Measurements from ENCODE around the gene LIME1.
"Not testable (repeated sequence)": the region's sequence is repeated elsewhere in the genome, so short reads cannot be mapped to it uniquely, and the experiment has no call there.

The LIME1 gene

DNA sequence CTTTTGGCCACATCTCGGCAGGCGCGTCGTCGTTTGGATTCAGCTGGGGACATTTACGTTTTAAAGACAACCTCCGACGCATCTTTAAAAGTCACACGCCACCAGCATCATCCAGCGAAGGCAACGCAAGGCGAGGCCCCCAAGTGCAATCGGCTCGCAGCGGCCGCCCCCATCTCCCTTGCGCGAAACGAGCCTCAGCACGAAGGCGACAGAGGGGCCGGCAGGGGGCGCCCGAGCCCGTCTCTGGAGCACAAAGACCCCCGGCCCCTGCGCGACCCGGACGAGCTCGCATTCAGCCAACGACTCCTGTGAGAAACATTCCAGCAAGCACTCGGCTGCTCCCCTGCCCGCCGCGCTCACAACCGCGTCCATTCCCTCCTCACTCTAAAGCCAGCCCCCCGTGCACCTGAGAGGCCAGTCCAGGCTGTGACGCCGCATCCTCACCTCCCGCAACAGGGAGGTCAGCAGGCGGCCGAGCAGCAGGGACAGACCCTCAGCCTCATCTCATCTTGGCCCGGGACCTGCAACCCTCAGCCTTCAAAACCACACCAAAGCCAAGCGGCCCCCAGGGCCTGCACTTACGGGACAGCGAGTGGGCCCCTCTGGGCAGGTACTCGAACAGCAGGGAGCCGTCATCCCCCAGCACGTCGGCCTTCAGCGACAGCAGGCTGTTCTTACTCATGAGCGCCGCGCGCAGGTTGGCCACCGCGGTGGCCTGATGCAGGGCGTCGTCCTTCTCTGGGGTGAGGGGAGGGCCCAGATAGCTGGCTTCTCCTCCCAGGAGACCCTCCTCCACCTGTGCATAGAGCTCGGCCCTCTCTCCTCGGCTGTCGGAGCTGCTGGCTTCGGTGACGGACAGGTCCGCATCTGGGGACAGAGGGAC is 38.9 kb downstream of the LIME1 start:
- peak overlapping the region; percentile 43 for H2AFZ ChIP-seq (ENCODE audit: low read depth, low read length)
- H2BK120ac ChIP-seq (ENCODE audit: low read depth, low read length), result no peak overlapping the region
- peak overlapping the region; percentile 59 for H3K4me2 ChIP-seq (ENCODE audit: low read length, poor library complexity, severe bottlenecking)
- H2BK5ac ChIP-seq (ENCODE audit: low read depth, low read length, poor library complexity, severe bottlenecking), result no peak overlapping the region
- H3K4ac ChIP-seq (ENCODE audit: low read depth in 1 of 2, low read length in 2 of 2), result peak overlapping the region in 1 of 2 experiments; percentile 50
- no peak overlapping the region for H3K27ac ChIP-seq (ENCODE audit: low read length, poor library complexity, severe bottlenecking)
- peak overlapping the region in 1 of 2 experiments; percentile 83 for H3K14ac ChIP-seq (ENCODE audit: low read length in 2 of 2)
- peak overlapping the region; percentile 71 for H4K8ac ChIP-seq (ENCODE audit: low read length)
- 23% methylated on average over 67 of the region's 67 CpGs for WGBS
- H3K4me1 ChIP-seq (ENCODE audit: control insufficient read depth, insufficient read depth, low read depth, low read length), result peaks cover 25% of the 10 kb centered on the region
- H3K79me1 ChIP-seq (replicated peaks; ENCODE audit: low read length, poor library complexity, severe bottlenecking), result peaks cover 57% of the 10 kb centered on the region
- H3K23ac ChIP-seq (ENCODE audit: low read length in 2 of 2), result peak overlapping the region in 1 of 2 experiments; percentile 42
- no peaks in the 10 kb centered on the region for H3K9me3 ChIP-seq (ENCODE audit: control insufficient read depth, low read length)
- H3K4me3 ChIP-seq (ENCODE audit: insufficient read depth in 1 of 2, low read depth in 1 of 2, low read length in 2 of 2), result peak overlapping the region in 1 of 2 experiments; percentile 72
- peak overlapping the region in 1 of 2 experiments; percentile 4 for H3K18ac ChIP-seq (ENCODE audit: low read depth in 1 of 2, low read length in 2 of 2)
- H2AK5ac ChIP-seq (ENCODE audit: low read length, severe bottlenecking), result no peak overlapping the region
- H3K36me3 ChIP-seq (ENCODE audit: control insufficient read depth in 1 of 2, insufficient read depth in 2 of 2, low read depth in 1 of 2, low read length in 2 of 2), result peaks cover 0 to 26% of the 10 kb centered on the region in 2 experiments
- H3K27me3 ChIP-seq (ENCODE audit: control insufficient read depth in 1 of 2, insufficient read depth in 1 of 2, low read length in 2 of 2), result peaks cover 0 to 24% of the 10 kb centered on the region in 2 experiments
- peak overlapping the region in 1 of 2 experiments; percentile 49 for H2BK12ac ChIP-seq (ENCODE audit: low read length in 2 of 2)
- peak; percentile 45 for DNase-seq
- peak overlapping the region; percentile 51 for H3K9ac ChIP-seq (ENCODE audit: low read length)
- peak overlapping the region; percentile 73 for H4K91ac ChIP-seq (ENCODE audit: low read length)
- H2BK15ac ChIP-seq (ENCODE audit: low read depth, poor library complexity, severe bottlenecking), result no peak overlapping the region

DNA sequence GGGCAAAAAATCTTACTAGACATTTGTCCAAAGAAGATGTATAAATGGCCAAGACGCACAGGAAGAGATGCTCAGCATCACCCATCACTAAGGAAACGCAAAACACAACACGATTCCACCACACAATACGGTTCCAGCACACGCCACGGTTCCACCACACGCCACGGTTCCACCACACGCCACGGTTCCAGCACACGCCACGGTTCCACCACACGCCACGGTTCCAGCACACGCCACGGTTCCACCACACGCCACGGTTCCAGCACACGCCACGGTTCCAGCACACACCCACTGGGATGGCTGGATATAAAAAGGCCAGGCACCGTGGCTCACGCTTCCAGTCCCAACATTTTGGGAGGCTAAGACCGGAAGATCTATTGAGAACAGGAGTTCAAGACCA is 40.4 kb downstream of the LIME1 start:
- H3K36me3 ChIP-seq (ENCODE audit: control insufficient read depth in 1 of 2, insufficient read depth in 2 of 2, low read depth in 1 of 2, low read length in 2 of 2), result peaks cover 0 to 14% of the 10 kb centered on the region in 2 experiments
- H3K4me2 ChIP-seq (ENCODE audit: low read length, poor library complexity, severe bottlenecking), result not testable (repeated sequence)

DNA sequence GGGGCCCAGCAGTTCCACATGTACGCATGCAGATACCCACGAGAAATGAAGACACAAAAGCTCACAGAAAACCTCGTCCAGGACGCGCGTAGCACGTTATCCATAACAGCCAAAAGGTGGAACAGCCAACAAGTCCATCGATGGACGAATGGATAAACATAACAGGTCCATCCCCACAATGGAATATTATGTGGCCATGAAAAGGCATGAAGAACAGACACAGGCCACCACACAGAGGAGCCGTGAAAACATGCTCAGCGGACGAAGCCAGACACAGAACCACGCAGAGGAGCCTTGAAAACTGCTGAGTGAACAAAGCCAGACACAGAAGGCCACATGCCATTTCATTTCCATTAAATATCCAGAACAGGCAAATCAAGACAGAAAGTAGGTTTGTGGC is 41.1 kb downstream of the LIME1 start:
- H4K91ac ChIP-seq (ENCODE audit: low read length), result no peak overlapping the region

More for the DNA sequence above, 40.4 kb downstream of the LIME1 start:
- H2BK15ac ChIP-seq (ENCODE audit: low read depth, poor library complexity, severe bottlenecking); H3K23ac ChIP-seq (ENCODE audit: low read length in 2 of 2); H2BK5ac ChIP-seq (ENCODE audit: low read depth, low read length, poor library complexity, severe bottlenecking); H3K4ac ChIP-seq (ENCODE audit: low read depth in 1 of 2, low read length in 2 of 2); H3K9ac ChIP-seq (ENCODE audit: low read length); H3K4me3 ChIP-seq (ENCODE audit: insufficient read depth in 1 of 2, low read depth in 1 of 2, low read length in 2 of 2); H4K8ac ChIP-seq (ENCODE audit: low read length); H3K14ac ChIP-seq (ENCODE audit: low read length in 2 of 2); H4K91ac ChIP-seq (ENCODE audit: low read length); H2AFZ ChIP-seq (ENCODE audit: low read depth, low read length); H3K27ac ChIP-seq (ENCODE audit: low read length, poor library complexity, severe bottlenecking); H3K18ac ChIP-seq (ENCODE audit: low read depth in 1 of 2, low read length in 2 of 2); DNase-seq; H3K9me3 ChIP-seq (ENCODE audit: control insufficient read depth, low read length); H2BK120ac ChIP-seq (ENCODE audit: low read depth, low read length); H2AK5ac ChIP-seq (ENCODE audit: low read length, severe bottlenecking); H2BK12ac ChIP-seq (ENCODE audit: low read length in 2 of 2): not testable (repeated sequence)
- H3K4me1 ChIP-seq (ENCODE audit: control insufficient read depth, insufficient read depth, low read depth, low read length), result peaks cover 25% of the 10 kb centered on the region
- peaks cover 0 to 24% of the 10 kb centered on the region in 2 experiments for H3K27me3 ChIP-seq (ENCODE audit: control insufficient read depth in 1 of 2, insufficient read depth in 1 of 2, low read length in 2 of 2)
- H3K79me1 ChIP-seq (replicated peaks; ENCODE audit: low read length, poor library complexity, severe bottlenecking), result peaks cover 43% of the 10 kb centered on the region
- WGBS, result 97% methylated on average over 23 of the region's 23 CpGs

DNA sequence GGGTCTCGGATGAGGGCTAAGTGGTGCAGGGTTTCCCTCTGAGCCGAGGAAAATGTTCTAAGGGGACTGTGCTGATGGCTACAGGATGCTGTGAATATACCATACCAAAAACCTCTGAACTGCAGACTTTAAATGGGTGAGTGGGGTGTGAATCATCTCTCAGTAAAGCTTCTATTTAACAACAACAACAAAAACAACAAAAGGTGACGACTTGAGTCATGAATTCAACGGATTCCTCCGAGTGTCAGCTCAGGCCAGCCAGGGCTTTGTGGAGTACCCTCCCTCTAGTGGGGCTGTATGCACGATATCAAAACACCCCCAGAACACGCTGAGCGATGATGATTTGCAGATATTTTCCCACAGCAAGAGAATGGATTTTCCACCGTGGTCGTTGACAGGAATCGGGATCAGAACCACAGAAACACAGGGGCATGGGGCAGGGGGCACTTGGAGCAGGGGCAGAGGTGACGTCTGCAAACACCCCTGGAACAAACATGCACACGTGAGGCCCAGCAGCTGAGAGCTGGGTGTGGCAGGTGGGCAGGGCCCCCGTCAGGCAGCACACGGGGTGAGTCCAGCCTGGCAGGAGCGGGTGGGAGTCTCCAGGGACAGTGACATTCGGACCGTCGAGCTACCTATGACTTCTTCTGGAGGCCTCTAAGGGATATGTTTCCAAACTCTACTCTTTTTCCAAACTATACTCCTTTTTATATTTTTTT is 41.7 kb downstream of the LIME1 start:
- peak overlapping the region in 1 of 2 experiments; percentile 73 for H3K23ac ChIP-seq (ENCODE audit: low read length in 2 of 2)
- H3K4me3 ChIP-seq (ENCODE audit: insufficient read depth in 1 of 2, low read depth in 1 of 2, low read length in 2 of 2), result no peak overlapping the region
- peaks cover 0 to 20% of the 10 kb centered on the region in 2 experiments for H3K27me3 ChIP-seq (ENCODE audit: control insufficient read depth in 1 of 2, insufficient read depth in 1 of 2, low read length in 2 of 2)
- no peak overlapping the region for H2AFZ ChIP-seq (ENCODE audit: low read depth, low read length)
- no peak overlapping the region for H3K18ac ChIP-seq (ENCODE audit: low read depth in 1 of 2, low read length in 2 of 2)
- H2BK120ac ChIP-seq (ENCODE audit: low read depth, low read length), result no peak overlapping the region
- peaks cover 41% of the 10 kb centered on the region for H3K79me1 ChIP-seq (replicated peaks; ENCODE audit: low read length, poor library complexity, severe bottlenecking)
- 55% methylated on average over 15 of the region's 19 CpGs for WGBS
- no peak overlapping the region for H3K9ac ChIP-seq (ENCODE audit: low read length)
- peaks cover 22% of the 10 kb centered on the region for H3K4me1 ChIP-seq (ENCODE audit: control insufficient read depth, insufficient read depth, low read depth, low read length)
- no peak overlapping the region for H3K14ac ChIP-seq (ENCODE audit: low read length in 2 of 2)
- H3K27ac ChIP-seq (ENCODE audit: low read length, poor library complexity, severe bottlenecking), result no peak overlapping the region
- H2BK5ac ChIP-seq (ENCODE audit: low read depth, low read length, poor library complexity, severe bottlenecking), result no peak overlapping the region
- H3K4ac ChIP-seq (ENCODE audit: low read depth in 1 of 2, low read length in 2 of 2), result no peak overlapping the region
- H3K9me3 ChIP-seq (ENCODE audit: control insufficient read depth, low read length), result no peaks in the 10 kb centered on the region
- H2BK15ac ChIP-seq (ENCODE audit: low read depth, poor library complexity, severe bottlenecking), result no peak overlapping the region
- peaks cover 0 to 12% of the 10 kb centered on the region in 2 experiments for H3K36me3 ChIP-seq (ENCODE audit: control insufficient read depth in 1 of 2, insufficient read depth in 2 of 2, low read depth in 1 of 2, low read length in 2 of 2)
- H4K91ac ChIP-seq (ENCODE audit: low read length), result no peak overlapping the region
- peak; percentile 18 for DNase-seq
- H3K4me2 ChIP-seq (ENCODE audit: low read length, poor library complexity, severe bottlenecking), result no peak overlapping the region
- no peak overlapping the region for H2BK12ac ChIP-seq (ENCODE audit: low read length in 2 of 2)
- no peak overlapping the region for H2AK5ac ChIP-seq (ENCODE audit: low read length, severe bottlenecking)
- H4K8ac ChIP-seq (ENCODE audit: low read length), result no peak overlapping the region

More for the DNA sequence above, 41.1 kb downstream of the LIME1 start:
- Histone ChIP-seq H3K79me1 (replicated peaks; ENCODE audit: low read length, poor library complexity, severe bottlenecking) (peaks cover 45% of the 10 kb centered on the region), H2BK5ac (ENCODE audit: low read depth, low read length, poor library complexity, severe bottlenecking) (no peak overlapping the region), H3K14ac (ENCODE audit: low read length in 2 of 2) (no peak overlapping the region), H3K36me3 (ENCODE audit: control insufficient read depth in 1 of 2, insufficient read depth in 2 of 2, low read depth in 1 of 2, low read length in 2 of 2) (peaks cover 0 to 15% of the 10 kb centered on the region in 2 experiments), H2BK120ac (ENCODE audit: low read depth, low read length) (no peak overlapping the region), H3K9me3 (ENCODE audit: control insufficient read depth, low read length) (no peaks in the 10 kb centered on the region), H3K27ac (ENCODE audit: low read length, poor library complexity, severe bottlenecking) (no peak overlapping the region), H3K4me3 (ENCODE audit: insufficient read depth in 1 of 2, low read depth in 1 of 2, low read length in 2 of 2) (no peak overlapping the region), H2AFZ (ENCODE audit: low read depth, low read length) (no peak overlapping the region), H3K23ac (ENCODE audit: low read length in 2 of 2) (no peak overlapping the region), H3K27me3 (ENCODE audit: control insufficient read depth in 1 of 2, insufficient read depth in 1 of 2, low read length in 2 of 2) (peaks cover 0 to 24% of the 10 kb centered on the region in 2 experiments), H4K8ac (ENCODE audit: low read length) (no peak overlapping the region), H3K4ac (ENCODE audit: low read depth in 1 of 2, low read length in 2 of 2) (no peak overlapping the region), H3K18ac (ENCODE audit: low read depth in 1 of 2, low read length in 2 of 2) (no peak overlapping the region), H3K9ac (ENCODE audit: low read length) (no peak overlapping the region), H3K4me2 (ENCODE audit: low read length, poor library complexity, severe bottlenecking) (no peak overlapping the region), H2AK5ac (ENCODE audit: low read length, severe bottlenecking) (no peak overlapping the region), H3K4me1 (ENCODE audit: control insufficient read depth, insufficient read depth, low read depth, low read length) (peaks cover 25% of the 10 kb centered on the region), H2BK15ac (ENCODE audit: low read depth, poor library complexity, severe bottlenecking) (no peak overlapping the region), H2BK12ac (ENCODE audit: low read length in 2 of 2) (peak overlapping the region in 1 of 2 experiments; percentile 30)
- DNase-seq, result no peak
- 95% methylated on average over 12 of the region's 13 CpGs for WGBS

Data from mesenchymal stem cell (in vitro differentiated cells and primary cell).